Tibial nerve (tissue), 4 donors: ENCODE data around the gene DLX4. TPM values are rescaled to one million over a fixed set of nuclear protein-coding genes. Genes with fewer than 3 reads are reported as not detected.

Source experiments
- DNase-seq, 2 donors: peaks; one replicate each; pipeline ENCODE4 v3.0.0-alpha.2; 2019; ENCODE audit warnings: low spot score in 2 of 2
- H3K27ac ChIP-seq, 4 donors: fragments of 200-600 bp; sonication (generic) in 3 of 4; one replicate each; pipeline ENCODE4 v1.5.1; 2017 to 2019; ENCODE audit warnings: mild to moderate bottlenecking in 1 of 4
- H3K27me3 ChIP-seq, 2 donors: fragments of 200-600 bp; sonication (generic) in 1 of 2; one replicate each; pipeline versions ENCODE4 v1.5.1 to v1.6.0; 2017 to 2019
- H3K36me3 ChIP-seq, 3 donors: fragments of 200-600 bp; sonication (generic); one replicate each; pipeline ENCODE4 v1.5.1; 2018 to 2019
- H3K4me1 ChIP-seq, 4 donors: fragments of 200-600 bp; sonication (generic) in 3 of 4; one replicate each; pipeline ENCODE4 v1.5.1; 2017 to 2019
- H3K4me3 ChIP-seq, 4 donors: fragments of 200-600 bp; sonication (generic) in 3 of 4; one replicate each; pipeline ENCODE4 v1.5.1; 2017 to 2019; ENCODE audit warnings: mild to moderate bottlenecking in 1 of 4, moderate library complexity in 1 of 4
- H3K9me3 ChIP-seq, 4 donors: fragments of 200-600 bp; sonication (generic) in 3 of 4; one replicate each; pipeline ENCODE4 v1.5.1; 2017 to 2019
- EP300 ChIP-seq, 2 donors: sonication (generic); formaldehyde crosslinking; IDR thresholded peaks; one replicate each; pipeline ENCODE4 v1.6.1; 2017; ENCODE audit warnings: antibody characterized with exemption in 2 of 2, mild to moderate bottlenecking in 1 of 2
- POLR2A ChIP-seq, 2 donors: fragments of 450-650 bp; IDR thresholded peaks; one replicate each; pipeline ENCODE4 v1.6.1; 2017; ENCODE audit warnings: antibody characterized with exemption in 2 of 2, mild to moderate bottlenecking in 2 of 2, moderate library complexity in 2 of 2
- WGBS, 2 donors: methylation state at CpG; one replicate each; pipeline ENCODE4 v1.1.5; 2018; 5-methylcytosine and 5-hydroxymethylcytosine counted together
- total RNA-seq, 4 donors: library from RNA; depleted of rRNA; stranded (reverse); fragments of >200 nt; gene quantifications; one replicate each; pipeline ENCODE4 v1.1.0, GENCODE V29; 2016
- TF ChIP-seq, protein P1 (sequence below), 5 experiments: fragments of 200-600 bp in 3 of 5; fragments of 450-650 bp in 2 of 5; sonication (generic) in 3 of 5; IDR thresholded peaks; one replicate each; pipeline ENCODE4 v1.5.1; 2016 to 2019; ENCODE audit warnings: antibody characterized with exemption in 5 of 5, mild to moderate bottlenecking in 3 of 5, moderate library complexity in 2 of 5

DLX4 gene, protein sequence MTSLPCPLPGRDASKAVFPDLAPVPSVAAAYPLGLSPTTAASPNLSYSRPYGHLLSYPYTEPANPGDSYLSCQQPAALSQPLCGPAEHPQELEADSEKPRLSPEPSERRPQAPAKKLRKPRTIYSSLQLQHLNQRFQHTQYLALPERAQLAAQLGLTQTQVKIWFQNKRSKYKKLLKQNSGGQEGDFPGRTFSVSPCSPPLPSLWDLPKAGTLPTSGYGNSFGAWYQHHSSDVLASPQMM
- not detected for total RNA-seq

DNA sequence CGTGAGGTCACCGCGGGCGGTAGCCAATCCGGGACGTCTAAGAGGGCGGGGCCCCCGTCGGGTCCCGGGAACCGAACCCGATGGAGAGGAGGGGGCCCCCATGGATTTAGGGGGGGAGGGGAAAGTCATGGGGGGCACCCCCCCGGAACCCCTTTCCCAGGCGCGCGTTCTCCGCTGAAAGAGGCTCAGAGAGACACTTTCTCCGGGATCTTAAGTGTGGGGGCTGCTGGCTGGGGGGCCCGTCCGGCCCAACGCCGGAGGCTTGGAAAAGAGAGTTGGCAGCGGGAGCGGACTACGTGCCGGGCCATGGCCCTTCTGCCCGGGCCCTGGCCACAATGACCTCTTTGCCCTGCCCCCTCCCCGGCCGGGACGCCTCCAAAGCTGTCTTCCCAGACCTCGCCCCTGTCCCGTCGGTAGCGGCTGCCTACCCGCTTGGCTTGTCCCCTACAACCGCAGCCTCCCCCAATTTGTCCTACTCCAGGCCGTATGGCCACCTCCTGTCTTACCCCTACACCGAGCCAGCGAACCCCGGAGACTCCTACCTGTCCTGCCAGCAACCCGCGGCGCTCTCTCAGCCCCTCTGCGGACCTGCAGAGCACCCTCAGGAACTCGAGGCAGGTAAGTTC is at the start of gene DLX4:
Gene DLX4 (plus strand): TSS at position 57 of the 626 bp plus-strand sequence. CDS start 279 bp downstream, at position 336.
- no peak for DNase-seq
- WGBS, 2 donors: 4 to 5% methylated on average over 26 to 44 of the region's 45 CpGs
- H3K27me3 ChIP-seq: peaks cover 8 to 98% of the 10 kb centered on the region in 2 donors
- H3K36me3 ChIP-seq: no peaks in the 10 kb centered on the region
- no peak within 1 kb of the TSS for H3K27ac ChIP-seq
- TF ChIP-seq EP300 (IDR thresholded peaks at IDR 0.05) (no peak), POLR2A (IDR thresholded peaks at IDR 0.05) (no peak)
- TF ChIP-seq, protein P1, sequence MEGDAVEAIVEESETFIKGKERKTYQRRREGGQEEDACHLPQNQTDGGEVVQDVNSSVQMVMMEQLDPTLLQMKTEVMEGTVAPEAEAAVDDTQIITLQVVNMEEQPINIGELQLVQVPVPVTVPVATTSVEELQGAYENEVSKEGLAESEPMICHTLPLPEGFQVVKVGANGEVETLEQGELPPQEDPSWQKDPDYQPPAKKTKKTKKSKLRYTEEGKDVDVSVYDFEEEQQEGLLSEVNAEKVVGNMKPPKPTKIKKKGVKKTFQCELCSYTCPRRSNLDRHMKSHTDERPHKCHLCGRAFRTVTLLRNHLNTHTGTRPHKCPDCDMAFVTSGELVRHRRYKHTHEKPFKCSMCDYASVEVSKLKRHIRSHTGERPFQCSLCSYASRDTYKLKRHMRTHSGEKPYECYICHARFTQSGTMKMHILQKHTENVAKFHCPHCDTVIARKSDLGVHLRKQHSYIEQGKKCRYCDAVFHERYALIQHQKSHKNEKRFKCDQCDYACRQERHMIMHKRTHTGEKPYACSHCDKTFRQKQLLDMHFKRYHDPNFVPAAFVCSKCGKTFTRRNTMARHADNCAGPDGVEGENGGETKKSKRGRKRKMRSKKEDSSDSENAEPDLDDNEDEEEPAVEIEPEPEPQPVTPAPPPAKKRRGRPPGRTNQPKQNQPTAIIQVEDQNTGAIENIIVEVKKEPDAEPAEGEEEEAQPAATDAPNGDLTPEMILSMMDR (IDR thresholded peaks at IDR 0.05): no peak
- no peaks in the 10 kb centered on the region for H3K9me3 ChIP-seq
- H3K4me3 ChIP-seq: peak within 1 kb of the TSS; percentile 15 to 48 (median 37)
- H3K4me1 ChIP-seq: peaks cover 0 to 55% (median 22%) of the 10 kb centered on the region in 4 donors

DNA sequence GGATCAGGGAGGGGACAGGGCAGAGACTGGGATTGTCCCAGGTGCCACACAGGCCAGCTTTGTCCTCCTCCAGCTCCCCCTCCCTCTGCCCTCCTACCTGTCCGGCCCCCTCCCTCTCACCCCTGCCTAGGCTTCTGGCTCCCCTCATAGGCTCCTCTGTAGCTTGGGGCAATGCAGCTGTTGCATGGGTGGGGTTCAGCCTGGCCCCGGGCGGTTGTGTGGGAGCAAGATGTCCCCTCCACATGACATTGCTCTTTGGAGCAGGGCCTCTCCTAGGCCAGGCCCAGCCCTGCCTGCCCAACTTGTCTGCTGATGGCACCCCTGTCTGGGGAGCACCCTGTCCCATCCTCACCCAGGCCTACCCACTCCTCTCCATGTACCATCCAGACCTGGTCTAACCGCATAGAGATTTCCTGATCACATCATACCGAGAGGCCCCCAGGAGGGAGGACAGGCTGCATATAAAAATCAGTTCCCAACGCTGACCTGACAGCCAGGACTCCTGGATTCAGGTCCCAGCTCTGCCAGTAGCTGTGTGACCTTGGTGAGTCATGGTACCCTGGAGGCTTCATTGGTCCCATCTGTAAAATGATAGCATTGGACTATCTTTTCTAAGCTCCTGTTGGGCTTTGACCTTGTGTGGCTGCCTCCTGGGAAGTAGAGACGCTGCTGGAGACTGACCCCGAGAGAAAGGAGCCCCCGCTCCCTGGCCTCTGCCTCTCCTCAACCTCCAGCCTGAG is 48.8 kb upstream of the DLX4 start:
- Histone ChIP-seq H3K36me3 (no peaks in the 10 kb centered on the region), H3K9me3 (no peaks in the 10 kb centered on the region), H3K27ac (no peak overlapping the region), H3K27me3 (peaks cover 0 to 44% of the 10 kb centered on the region in 2 donors), H3K4me1 (no peaks in the 10 kb centered on the region), H3K4me3 (no peak overlapping the region)
- TF ChIP-seq POLR2A (IDR thresholded peaks at IDR 0.05) (no peak), EP300 (IDR thresholded peaks at IDR 0.05) (no peak)
- TF ChIP-seq, protein P1 (IDR thresholded peaks at IDR 0.05): no peak
- no peak for DNase-seq
- WGBS, 2 donors: 77 to 78% methylated on average over 9 of the region's 9 CpGs

DNA sequence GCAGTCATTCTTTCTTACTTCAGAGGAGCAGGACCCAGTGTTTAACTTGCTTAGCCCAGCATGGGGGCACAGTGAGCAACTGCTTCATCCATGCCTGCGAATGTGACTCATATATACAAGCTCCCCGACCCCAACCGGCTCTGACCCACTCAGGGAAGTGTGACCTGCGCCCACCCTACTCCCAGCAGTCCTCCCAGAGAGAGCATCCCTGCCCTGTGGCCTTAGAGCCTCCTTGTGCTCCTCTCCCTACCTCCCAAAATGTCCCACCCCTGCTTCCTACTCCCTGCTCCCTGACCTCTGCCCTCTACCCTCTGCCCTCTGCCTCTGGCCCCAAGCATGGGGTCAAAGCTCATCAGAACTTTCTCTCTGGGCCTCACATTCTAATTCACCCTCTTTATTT is 46.9 kb upstream of the DLX4 start:
- H3K27ac ChIP-seq: no peak overlapping the region
- 53 to 68% methylated on average over 4 of the region's 4 CpGs for WGBS, 2 donors
- peaks cover 0 to 37% of the 10 kb centered on the region in 2 donors for H3K27me3 ChIP-seq
- peaks cover 0 to 5% (median 0%) of the 10 kb centered on the region in 4 donors for H3K4me1 ChIP-seq
- H3K4me3 ChIP-seq: no peak overlapping the region
- H3K9me3 ChIP-seq: no peaks in the 10 kb centered on the region
- H3K36me3 ChIP-seq: no peaks in the 10 kb centered on the region
- TF ChIP-seq, protein P1 (IDR thresholded peaks at IDR 0.05): no peak
- TF ChIP-seq POLR2A (IDR thresholded peaks at IDR 0.05): no peak
- DNase-seq: no peak

DNA sequence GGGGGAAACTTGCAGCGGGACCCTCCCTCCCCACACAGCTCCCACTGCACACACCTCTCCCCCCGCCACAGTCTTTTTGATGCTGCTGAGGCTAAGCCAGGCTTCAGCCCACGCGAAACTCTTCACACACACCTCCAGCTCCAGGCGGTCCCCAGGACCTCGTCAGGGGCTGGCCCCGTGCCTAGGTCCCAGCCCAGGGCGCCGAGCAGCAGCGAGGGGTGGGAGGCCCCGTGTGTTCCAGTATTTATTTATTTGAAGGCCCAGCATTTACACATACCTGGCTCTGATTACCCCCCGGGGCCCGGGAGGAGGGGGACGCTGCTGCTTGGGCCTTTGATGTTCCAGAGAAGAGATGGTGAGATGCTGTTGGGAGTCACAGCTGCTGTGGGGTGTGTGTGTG is 44.9 kb upstream of the DLX4 start:
- H3K4me3 ChIP-seq: no peak overlapping the region
- no peaks in the 10 kb centered on the region for H3K36me3 ChIP-seq
- peaks cover 0 to 39% of the 10 kb centered on the region in 2 donors for H3K27me3 ChIP-seq
- 44 to 46% methylated on average over 12 to 14 of the region's 14 CpGs for WGBS, 2 donors
- H3K27ac ChIP-seq: no peak overlapping the region
- TF ChIP-seq, protein P1 (IDR thresholded peaks at IDR 0.05): no peak
- TF ChIP-seq POLR2A (IDR thresholded peaks at IDR 0.05) (no peak), EP300 (IDR thresholded peaks at IDR 0.05) (no peak)
- peaks cover 0 to 7% (median 0%) of the 10 kb centered on the region in 4 donors for H3K4me1 ChIP-seq
- DNase-seq: no peak
- H3K9me3 ChIP-seq: no peaks in the 10 kb centered on the region

DNA sequence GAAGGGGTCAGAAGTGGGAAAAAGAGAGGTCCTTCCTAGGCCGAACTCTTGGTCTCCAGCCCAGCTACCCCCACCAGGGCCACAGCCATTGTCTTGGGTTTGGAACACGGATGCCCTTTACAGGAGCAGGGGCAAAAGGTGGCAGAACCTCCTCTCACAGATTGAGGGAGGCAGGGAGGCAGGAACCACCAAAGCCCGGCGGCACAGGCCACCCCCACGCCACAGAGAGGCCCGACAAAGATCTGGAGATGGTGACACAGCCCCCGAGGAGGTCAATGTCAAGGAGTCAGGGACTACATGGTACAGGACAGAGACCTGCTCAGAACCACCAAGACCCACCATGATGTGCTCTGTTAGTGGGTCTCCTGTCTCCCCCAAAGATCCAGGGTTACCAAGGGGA is 44.4 kb upstream of the DLX4 start:
- TF ChIP-seq, protein P1 (IDR thresholded peaks at IDR 0.05): no peak
- TF ChIP-seq POLR2A (IDR thresholded peaks at IDR 0.05): no peak
- TF ChIP-seq EP300 (IDR thresholded peaks at IDR 0.05): no peak

More for the DNA sequence above, 44.4 kb upstream of the DLX4 start:
- Histone ChIP-seq H3K4me3 (no peak overlapping the region), H3K27me3 (peaks cover 0 to 40% of the 10 kb centered on the region in 2 donors), H3K36me3 (no peaks in the 10 kb centered on the region), H3K27ac (no peak overlapping the region), H3K4me1 (peaks cover 0 to 7% (median 0%) of the 10 kb centered on the region in 4 donors), H3K9me3 (no peaks in the 10 kb centered on the region)
- no peak for DNase-seq
- 80 to 82% methylated on average over 6 to 7 of the region's 7 CpGs for WGBS, 2 donors
